B cell (primary cell): Measurements from ENCODE around the gene PLPP2.

Source experiments
- EZH2 ChIP-seq: IDR thresholded peaks from 2 replicates; pipeline ENCODE4 v1.6.1; 2012; ENCODE audit warnings: borderline replicate concordance, low read depth, mild to moderate bottlenecking, moderate library complexity, low read length; ENCODE audit not compliant: insufficient read depth, poor library complexity, severe bottlenecking
- TF ChIP-seq, protein P1 (sequence below): fragments of 200-600 bp; IDR thresholded peaks from one replicate; pipeline ENCODE4 v1.8.0; 2022; ENCODE audit warnings: antibody characterized with exemption, mild to moderate bottlenecking

GRCh38 chr19:322616-323015, 31.4 kb upstream of the PLPP2 start:
- TF ChIP-seq, protein P1, sequence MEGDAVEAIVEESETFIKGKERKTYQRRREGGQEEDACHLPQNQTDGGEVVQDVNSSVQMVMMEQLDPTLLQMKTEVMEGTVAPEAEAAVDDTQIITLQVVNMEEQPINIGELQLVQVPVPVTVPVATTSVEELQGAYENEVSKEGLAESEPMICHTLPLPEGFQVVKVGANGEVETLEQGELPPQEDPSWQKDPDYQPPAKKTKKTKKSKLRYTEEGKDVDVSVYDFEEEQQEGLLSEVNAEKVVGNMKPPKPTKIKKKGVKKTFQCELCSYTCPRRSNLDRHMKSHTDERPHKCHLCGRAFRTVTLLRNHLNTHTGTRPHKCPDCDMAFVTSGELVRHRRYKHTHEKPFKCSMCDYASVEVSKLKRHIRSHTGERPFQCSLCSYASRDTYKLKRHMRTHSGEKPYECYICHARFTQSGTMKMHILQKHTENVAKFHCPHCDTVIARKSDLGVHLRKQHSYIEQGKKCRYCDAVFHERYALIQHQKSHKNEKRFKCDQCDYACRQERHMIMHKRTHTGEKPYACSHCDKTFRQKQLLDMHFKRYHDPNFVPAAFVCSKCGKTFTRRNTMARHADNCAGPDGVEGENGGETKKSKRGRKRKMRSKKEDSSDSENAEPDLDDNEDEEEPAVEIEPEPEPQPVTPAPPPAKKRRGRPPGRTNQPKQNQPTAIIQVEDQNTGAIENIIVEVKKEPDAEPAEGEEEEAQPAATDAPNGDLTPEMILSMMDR, result no peak
- TF ChIP-seq EZH2, result no peak
